Measurements from ENCODE around the gene DCAF11.

- TF ChIP-seq CTCF (IDR thresholded peaks at IDR 0.05) (no peak), EZH2 (IDR thresholded peaks at IDR 0.05; ENCODE audit: borderline replicate concordance, insufficient read depth, low read depth, low read length, poor library complexity, severe bottlenecking) (no peak)
Measured at GRCh38 chr14:24165785-24166184, 51.2 kb downstream of the DCAF11 start.
